Stimulated activated CD4-positive, alpha-beta T cell treated with anti-CD3 and anti-CD28 coated beads, Interleukin-1b, Interleukin-23, amount 100 ng/mL, for 48 hours (primary cell): Measurements from ENCODE around the gene JAK3.
"Not testable (repeated sequence)": the region's sequence is repeated elsewhere in the genome, so short reads cannot be mapped to it uniquely, and the experiment has no call there.

Source experiments
- DNase-seq: peaks from one replicate; pipeline ENCODE4 v3.0.0-alpha.2; 2020

The JAK3 gene

DNA sequence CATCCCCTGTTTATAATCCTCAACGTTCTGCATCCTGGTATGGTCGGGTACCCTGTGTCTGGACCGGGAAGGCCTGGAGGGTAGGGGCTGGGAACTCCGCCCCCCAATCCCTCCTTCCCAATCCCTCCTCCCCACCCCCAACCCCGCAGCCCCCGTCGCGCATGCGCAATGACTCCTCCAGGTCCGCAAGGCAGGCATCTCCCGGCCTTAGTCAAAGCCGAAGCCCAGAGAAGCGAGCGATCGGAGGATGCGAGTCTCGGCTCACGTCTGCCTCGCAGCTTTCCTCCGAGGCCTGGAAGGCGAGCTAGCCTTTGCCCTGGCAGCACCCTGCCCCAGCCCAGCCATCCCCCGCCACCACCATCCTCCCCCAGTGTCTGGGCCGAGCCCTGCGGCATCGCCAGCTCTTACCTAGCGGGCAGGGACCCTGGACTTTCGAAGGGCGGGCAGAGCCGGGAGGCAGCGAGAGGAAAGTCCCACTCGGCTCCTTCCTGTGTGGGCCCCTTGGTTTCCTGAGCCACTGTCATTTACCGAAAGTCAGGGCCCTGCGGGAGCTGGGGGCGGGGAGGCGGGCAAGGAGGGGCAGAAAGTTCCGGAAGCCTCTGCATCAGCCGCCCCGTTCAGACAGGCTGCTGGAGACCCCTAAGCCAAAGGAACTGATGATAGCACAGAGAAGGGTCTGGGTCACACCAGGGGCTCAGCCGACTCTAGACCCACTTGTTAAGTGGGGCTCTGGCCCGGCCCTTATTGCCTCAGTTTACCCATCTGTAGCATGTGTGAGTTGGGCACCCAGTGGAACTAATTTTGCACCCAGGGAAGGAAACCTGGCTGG lies at the start of gene JAK3:
Gene JAK3 (minus strand): TSS at position 445 of the 829 bp plus-strand sequence. CDS start 3,565 bp downstream, outside the sequence.
- peak; percentile 91 for DNase-seq

DNA sequence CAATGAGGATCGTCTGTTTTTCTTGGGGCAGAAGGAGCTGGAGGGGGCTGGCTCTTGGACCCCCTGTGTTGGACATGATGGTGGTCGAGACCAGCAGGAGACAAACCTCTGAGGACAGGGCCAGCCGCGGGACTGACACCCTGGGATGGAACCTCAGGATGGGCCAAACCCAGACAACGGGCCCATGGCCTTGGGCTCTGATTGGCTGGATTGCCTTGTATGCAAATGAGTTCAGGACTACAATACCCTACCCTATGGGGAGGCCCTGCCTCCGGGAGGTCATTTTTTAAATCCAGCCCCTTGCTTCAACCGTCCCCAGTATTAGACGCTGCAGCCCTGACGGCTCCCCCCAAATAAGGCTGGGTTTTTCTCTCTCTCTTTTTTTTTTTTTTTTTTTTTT lies 46.0 kb upstream of the JAK3 start:
- no peak for DNase-seq

DNA sequence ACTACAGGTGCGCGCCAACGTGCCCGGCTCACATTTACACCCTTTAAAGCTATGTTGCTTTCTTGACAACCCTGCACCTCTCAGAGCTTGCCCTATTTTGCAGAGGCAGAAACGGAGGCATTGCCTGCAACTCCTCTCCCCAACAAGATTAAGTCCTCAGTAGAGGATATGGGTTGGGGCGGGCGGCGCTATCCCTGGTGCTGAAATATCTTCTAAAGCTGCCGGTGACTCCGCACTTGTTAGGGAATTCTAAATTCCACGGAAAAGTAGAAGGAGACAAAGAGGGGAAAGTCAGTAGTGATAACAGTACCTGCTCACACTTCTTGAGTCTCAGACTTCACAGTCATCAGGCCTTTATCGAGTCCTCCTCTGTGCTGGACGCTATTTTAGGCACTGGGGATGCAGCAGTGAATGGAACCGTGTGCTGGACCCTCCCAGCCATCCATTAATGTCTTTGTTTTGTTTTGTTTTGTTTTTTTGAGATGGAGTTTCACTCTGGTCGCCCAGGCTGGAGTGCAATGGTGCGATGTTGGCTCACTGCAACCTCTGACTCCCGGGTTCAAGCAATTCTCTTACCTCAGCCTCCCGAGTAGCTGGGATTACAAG lies 41.9 kb upstream of the JAK3 start:
- no peak for DNase-seq

DNA sequence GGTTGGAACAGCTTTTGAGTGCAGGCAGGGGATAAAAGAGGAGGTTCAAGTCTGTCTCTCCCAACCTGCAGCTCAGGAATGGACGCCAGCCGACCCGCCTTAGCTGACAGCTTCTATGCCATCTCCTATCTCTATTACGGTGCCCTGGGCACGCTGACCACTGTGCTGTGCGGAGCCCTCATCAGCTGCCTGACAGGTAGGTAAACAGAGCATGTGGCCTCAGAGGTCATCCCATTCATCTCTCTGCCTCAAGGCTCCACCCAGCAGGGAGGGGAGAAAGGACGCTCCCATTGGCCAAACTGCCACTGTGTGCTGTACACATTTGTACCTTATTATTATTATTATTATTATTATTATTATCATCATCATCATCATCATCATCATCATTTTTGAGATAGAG lies 40.5 kb upstream of the JAK3 start:
- DNase-seq: no peak

DNA sequence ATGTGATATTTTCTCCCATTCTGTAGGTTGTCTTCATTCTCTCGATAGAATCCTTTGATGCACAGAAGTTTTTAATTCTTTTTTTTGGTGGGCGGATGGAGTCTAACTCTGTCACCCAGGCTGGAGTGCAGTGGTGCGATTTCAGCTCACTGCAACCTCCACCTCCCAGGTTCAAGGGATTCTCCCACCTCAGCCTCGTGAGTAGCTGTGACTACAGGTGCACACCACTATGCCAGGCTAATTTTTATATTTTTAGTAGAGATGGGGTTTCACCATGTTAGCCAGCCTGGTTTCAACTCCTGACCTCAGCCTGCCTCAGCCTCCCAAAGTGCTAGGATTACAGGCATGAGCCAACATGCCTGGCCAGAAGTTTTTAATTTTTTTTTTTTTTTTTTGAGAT lies 39.4 kb upstream of the JAK3 start:
- not testable (repeated sequence) for DNase-seq

DNA sequence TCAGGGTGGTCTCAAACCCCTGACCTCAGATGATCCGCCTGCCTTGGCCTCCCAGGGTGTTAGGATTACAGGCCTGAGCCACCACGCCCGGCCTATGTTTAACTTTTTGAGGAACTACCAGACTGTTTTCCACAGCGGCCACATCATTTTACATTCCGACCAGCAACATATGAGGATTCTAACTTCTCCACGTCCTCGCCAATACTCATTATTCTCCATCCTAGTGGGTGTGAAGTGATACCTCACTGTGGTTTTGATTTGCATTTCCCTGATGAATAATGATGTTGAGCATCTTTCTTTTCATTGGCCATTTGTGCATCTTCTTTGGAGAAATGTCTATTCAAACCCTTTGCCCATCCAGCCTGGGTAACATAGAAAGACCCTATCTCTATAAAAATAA lies 38.7 kb upstream of the JAK3 start:
- DNase-seq: no peak

DNA sequence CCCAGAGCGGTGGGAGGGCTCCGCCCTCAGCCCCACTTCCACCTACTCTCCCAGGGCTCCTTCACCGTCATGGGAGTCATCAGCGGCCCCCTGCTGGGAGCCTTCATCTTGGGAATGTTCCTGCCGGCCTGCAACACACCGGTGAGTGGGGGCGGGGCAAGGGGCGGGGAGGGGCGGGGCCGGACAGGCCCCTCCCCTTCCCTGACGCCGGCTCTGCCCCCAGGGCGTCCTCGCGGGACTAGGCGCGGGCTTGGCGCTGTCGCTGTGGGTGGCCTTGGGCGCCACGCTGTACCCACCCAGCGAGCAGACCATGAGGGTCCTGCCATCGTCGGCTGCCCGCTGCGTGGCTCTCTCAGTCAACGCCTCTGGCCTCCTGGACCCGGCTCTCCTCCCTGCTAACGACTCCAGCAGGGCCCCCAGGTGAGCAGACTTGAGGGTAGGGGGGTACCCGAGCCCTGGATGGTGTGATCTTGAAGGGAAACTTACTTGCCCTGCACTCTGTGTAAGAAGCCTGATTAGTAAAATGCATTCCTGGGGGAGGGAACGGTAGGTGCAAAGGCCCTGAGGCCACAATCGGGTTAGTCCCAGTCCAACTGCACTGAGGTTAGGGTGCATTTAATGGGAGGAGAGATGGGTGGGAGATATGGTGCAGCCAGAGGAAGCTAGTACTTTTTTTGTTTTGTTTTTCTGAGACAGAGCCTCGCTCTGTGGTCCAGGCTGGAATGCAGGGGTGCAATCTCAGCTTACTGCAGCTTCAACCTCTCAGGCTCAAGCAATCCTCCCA lies 36.0 kb upstream of the JAK3 start:
- DNase-seq: no peak

DNA sequence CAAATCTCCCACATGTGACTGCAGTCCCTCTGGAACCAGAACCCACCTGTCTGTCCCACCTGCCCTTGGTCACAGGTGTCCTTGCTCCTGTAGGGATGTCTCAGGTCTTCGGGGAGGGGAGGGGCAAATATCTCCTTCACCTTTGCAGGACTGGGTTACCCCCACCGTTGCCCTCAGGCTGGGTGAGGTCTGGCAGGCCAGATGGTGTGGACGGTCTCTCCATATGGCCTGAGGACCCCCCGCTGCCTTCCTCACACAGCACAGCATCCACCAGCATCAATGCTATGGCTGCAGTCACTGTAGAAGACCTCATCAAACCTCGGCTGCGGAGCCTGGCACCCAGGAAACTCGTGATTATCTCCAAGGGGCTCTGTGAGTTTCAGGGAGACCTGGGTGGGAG lies 33.9 kb upstream of the JAK3 start:
- DNase-seq: no peak

DNA sequence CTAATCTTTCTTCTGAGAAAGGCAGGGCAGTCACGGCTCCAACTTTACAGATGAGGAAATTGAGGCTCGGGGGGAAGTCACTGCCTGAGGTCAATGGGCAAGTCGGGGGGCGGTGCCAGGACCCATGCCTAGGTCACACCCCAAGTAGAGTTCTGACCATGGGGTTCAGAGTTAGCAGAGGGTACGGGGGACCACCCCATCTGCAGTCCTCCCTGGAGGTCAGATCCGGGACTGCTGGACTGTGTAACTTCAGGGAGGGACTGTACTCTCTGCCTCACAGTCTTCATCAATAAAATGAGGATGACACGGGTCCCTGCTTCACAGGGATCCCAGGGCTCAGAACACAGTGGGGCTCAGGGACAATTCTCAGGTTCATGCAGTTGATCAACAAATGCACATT lies 31.7 kb upstream of the JAK3 start:
- no peak for DNase-seq

DNA sequence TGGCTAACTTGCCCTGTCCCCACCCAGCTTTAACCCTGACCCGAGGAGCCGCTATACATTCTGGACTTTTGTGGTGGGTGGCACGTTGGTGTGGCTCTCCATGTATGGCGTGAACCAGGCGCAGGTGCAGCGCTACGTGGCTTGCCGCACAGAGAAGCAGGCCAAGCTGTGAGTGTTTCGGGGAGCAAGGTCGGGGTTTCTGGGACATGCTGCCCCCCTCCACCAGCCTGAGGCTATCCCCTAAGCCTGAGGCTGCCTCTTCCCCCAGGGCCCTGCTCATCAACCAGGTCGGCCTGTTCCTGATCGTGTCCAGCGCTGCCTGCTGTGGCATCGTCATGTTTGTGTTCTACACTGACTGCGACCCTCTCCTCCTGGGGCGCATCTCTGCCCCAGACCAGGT lies 29.9 kb upstream of the JAK3 start:
- no peak for DNase-seq

DNA sequence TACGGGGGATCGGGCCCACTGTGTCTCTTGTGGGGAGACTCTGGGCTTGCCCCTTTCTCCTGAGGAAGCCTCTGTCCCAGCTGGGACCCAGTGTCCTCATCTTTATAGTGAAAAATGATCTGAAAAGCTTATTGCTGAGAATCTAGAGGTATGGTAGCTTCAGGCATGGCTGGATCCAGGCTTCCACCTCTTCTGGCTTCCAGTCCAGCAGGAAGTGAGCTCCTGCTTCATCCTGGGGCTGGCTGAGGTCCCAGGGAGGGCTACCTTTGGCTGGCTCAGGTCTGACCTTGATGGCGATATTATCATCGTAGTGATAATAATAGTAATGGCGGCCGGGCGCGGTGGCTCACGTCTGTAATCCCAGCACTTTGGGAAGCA lies 27.0 kb upstream of the JAK3 start:
- no peak for DNase-seq

DNA sequence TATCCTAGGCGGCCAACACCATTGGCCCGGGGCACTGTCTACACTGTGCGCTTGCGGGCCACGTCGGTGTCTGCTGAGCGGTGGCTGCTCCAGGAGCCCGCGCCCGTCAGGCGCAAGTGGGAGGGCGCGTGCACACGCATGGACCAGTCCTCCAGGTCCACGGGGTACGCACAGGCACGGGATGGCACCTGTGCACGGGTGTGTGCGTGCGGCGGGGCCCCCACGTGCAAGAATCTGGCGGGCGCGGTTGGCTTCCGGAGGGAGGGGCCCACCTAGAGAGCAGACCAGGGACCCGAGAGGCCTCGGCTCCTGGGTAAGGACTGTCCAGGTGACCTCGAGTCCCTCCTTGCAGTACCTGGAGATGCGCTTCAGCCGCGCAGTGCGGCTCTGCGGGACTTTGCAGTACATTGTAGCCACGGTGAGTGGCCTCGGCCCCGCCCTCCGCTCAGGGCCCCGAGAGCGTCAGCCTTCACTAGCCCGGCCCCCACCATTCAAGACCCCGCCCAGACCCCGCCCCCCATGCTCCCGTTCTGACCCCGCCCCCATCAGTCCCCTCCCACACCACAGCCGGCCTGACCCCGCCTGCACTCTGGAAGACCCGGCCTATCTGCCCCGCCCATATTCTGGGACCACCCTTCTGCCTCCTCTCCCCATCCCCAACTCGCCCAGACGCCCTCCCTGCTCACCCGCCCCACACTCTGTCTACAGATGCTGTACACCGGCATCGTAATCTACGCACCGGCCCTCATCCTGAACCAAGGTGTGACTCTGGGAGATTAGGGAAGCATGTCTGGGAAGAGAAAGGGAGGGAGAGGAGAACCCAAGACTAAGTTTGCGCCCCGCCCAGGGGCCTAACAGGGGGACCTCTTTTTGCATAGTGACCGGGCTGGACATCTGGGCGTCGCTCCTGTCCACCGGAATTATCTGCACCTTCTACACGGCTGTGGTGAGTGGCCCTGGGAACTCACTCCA lies 26.3 kb upstream of the JAK3 start:
- DNase-seq: peak; percentile 72

DNA sequence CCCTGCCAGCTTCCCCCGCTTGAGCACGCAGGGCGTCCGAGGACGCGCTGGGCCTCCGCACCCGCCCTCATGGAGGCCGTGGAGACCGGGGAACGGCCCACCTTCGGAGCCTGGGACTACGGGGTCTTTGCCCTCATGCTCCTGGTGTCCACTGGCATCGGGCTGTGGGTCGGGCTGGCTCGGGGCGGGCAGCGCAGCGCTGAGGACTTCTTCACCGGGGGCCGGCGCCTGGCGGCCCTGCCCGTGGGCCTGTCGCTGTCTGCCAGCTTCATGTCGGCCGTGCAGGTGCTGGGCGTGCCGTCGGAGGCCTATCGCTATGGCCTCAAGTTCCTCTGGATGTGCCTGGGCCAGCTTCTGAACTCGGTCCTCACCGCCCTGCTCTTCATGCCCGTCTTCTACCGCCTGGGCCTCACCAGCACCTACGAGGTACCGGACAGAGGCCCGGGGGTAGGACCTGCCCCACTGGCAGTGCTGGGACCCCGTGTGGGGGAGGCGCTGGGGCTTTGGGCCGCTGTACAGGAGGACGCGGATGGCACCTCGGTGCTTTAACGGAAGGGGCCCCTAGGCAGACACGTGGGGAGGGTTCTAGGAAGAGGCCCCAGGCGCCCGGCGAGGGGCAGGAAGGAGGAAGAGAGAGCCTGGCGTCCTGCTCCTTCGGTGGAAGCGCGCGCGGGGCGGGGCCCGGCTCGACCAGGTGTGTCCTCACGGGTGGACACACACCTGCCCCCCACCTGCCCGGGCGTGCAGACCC lies 24.6 kb upstream of the JAK3 start:
- DNase-seq: peak; percentile 75

DNA sequence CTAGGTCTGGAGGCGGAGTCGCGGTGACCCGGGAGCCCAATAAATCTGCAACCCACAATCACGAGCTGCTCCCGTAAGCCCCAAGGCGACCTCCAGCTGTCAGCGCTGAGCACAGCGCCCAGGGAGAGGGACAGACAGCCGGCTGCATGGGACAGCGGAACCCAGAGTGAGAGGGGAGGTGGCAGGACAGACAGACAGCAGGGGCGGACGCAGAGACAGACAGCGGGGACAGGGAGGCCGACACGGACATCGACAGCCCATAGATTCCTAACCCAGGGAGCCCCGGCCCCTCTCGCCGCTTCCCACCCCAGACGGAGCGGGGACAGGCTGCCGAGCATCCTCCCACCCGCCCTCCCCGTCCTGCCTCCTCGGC lies 24.1 kb upstream of the JAK3 start, which contains the start of gene SLC5A5:
Gene SLC5A5 (plus strand): TSS at position 68 of the 373 bp plus-strand sequence. CDS start 375 bp downstream, outside the sequence.
- DNase-seq: peak; percentile 34

DNA sequence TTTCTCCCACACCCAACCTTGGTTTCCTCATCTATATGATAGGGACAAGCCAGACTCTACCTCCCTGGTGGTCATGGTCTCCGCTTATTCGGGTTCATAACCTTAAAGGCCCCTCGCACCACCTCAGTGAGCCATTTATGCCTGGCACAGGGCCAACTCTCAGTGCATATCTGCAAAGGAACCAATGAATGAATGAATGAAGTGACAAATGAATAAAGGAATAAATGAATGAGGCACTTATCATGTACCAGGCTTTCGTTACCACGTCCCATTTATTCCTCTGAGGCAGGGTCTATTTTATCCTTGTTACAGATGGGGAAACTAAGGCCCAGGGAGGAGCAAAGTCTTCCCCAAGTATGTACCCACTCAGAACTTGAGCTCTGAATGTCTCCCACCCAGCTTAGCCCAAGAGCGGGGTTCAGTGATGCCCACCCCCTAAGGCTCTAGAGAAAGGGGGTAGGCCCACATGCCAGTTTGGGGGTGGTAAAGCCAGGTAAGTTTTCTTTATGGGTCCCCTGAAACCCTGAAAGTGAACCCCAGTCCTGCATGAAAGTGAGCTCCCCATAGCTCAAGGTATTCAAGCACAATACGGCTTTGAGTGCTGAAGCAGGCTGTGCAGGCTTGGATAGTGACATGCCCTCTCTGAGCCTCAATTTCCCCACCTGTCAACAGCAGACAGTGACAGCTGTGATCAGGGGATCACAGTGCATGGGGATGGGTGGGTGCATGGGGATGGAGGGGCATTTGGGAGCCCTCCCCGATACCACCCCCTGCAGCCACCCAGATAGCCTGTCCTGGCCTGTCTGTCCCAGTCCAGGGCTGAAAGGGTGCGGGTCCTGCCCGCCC lies 23.5 kb upstream of the JAK3 start:
- no peak for DNase-seq

DNA sequence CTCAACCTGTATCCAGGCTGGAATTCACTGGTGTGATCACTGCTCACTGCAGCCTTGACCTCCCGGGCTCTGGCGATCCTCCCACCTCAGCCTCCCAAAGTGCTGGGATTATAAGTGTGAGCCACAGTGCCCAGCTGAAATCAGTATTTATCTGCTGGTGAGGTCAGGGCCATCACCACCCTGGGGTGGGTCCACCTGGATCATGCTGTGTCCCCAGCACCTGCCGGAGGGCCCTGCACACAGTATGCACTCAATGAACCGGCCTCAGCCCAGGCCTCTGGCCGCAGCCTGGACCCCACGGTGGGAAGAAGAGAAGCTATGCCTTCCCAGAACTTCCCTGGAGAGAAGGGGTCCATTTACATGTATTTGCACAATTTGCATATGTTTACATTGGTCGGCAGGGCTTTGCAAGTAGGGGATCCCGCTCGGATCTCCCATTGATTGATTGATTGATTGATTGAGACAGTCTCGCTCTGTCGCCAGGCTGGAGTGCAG lies 21.4 kb upstream of the JAK3 start:
- DNase-seq: no peak

DNA sequence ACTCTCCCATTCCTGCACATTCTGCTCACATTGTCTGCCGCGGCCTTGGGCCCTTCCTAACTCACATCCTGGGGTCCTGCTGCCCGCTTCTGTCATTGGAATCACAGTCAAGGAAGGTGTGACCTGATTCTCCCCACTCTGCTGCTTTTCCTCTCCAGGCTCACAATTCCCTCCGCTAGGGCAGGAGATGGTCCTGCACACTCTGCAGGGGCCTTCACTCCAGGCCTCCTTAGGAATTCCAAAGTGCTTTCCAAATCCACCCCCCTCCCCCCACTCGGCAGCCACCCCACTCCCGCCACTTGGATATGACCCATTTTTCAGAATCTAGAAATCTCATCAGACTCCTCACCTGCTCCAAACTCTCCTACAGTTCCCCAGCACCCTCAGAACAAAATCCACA lies 20.9 kb upstream of the JAK3 start:
- no peak for DNase-seq

DNA sequence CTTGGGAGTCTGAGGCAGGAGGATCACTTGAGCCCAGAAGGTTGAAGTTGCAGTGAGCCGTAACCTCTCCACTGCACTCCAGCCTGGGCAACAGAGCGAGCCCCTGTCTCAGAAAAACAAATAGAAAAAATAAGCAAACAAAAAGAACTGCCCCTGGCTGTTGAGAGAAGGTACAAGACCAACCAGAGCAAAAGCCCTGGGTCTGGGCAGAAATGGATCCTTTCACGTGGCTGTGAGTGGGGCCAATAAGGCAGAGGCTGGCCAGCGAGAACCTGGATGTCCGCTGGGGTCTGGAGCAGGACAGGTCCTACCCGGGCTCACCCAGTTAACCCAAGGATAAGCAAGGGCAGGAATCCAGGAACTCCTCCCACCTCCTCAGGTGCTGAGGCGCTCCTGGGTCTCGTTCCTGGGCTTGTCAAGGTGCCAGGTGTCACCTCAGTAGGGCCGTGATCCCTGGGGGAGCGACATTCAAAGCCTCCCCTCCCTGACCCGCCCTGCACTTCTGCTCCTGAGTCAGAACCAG lies 19.2 kb upstream of the JAK3 start:
- DNase-seq: no peak

DNA sequence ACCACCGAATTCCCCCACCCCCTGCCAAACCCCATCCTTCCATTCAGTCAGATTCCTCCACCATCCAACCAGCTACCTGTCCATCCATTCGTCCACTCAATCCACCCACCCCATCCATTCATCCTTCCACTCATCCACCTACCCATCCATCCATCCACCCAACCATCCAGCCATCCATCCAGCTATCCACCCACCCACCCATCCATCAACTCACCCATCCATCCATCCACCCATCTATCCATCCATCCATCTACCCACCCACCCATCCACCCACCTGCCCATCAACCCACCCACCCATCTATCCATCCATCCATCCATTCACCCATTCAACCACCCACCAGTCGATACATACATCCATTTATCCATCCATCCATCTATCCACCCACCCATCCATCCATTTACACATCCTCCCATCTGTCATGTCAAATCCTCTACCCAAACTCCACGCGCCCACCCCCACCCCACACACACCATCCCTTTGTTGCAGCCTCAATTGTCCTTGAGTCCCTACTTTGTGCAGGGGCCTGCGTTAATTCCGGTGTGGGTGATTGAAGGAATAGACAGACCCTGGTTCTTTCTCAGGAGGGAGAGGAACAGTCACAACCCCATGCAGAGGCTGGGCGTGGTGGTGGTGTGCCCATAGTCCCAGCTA lies 18.7 kb upstream of the JAK3 start:
- no peak for DNase-seq
